Measurements from ENCODE around the gene CKAP2.

Gene CKAP2

DNA sequence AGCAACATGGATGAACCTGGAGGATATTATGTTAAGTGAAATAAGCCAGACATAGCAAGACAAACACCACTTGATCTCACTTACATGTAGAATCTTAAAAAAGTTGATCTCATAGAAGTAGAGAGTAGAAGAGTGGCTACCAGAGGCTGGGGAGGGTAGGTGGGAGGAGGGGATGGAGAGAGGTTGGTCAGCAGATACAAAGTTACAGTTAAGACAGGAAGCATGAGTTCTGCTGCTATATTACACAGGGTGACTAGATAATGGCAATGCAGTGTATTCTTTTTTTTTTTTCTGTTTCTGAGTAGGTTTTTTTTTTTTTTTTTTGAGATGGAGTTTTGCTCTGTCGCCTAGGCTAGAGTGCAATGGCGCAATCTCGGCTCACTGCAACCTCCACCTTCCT lies 34.1 kb upstream of the CKAP2 start:
- peaks cover 49% of the 10 kb centered on the region for H3K36me3 ChIP-seq (ENCODE audit: control insufficient read depth, insufficient read depth, low read length)
- no peaks in the 10 kb centered on the region for H3K27me3 ChIP-seq (ENCODE audit: control insufficient read depth, insufficient read depth, low read length)
- H3K27ac ChIP-seq (ENCODE audit: low read depth, low read length): no peak overlapping the region
- H3K4me3 ChIP-seq (ENCODE audit: low read depth, low read length): no peak overlapping the region
- no peaks in the 10 kb centered on the region for H3K9me3 ChIP-seq (ENCODE audit: control insufficient read depth, insufficient read depth, low read depth, low read length)
- H3K4me1 ChIP-seq (ENCODE audit: control insufficient read depth, insufficient read depth, low read length): no peaks in the 10 kb centered on the region
- no peak overlapping the region for H3K9ac ChIP-seq (ENCODE audit: low read length)

DNA sequence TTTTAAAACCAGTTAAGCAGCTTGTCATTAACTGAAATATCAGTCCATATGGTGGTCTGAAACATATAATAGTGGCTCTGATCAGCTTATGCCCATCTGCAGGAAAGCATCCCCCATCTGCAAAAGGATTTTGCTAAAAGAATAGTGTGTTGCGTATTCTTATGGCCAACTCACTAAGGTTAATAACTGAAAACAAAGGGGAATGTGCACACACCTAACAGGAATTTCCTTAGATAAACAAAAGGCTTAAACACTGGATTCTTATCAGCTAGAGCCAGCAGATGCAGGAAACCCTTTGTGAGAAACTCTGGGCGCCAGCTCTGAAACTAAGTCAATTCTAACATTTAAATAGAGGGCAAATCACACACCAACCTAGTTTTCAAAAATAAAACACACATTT lies 27.0 kb upstream of the CKAP2 start:
- Histone ChIP-seq H3K27me3 (ENCODE audit: control insufficient read depth, insufficient read depth, low read length) (no peaks in the 10 kb centered on the region), H3K36me3 (ENCODE audit: control insufficient read depth, insufficient read depth, low read length) (peaks cover 47% of the 10 kb centered on the region), H3K9me3 (ENCODE audit: control insufficient read depth, insufficient read depth, low read depth, low read length) (no peaks in the 10 kb centered on the region), H3K9ac (ENCODE audit: low read length) (no peak overlapping the region), H3K27ac (ENCODE audit: low read depth, low read length) (no peak overlapping the region), H3K4me1 (ENCODE audit: control insufficient read depth, insufficient read depth, low read length) (no peaks in the 10 kb centered on the region), H3K4me3 (ENCODE audit: low read depth, low read length) (no peak overlapping the region)

DNA sequence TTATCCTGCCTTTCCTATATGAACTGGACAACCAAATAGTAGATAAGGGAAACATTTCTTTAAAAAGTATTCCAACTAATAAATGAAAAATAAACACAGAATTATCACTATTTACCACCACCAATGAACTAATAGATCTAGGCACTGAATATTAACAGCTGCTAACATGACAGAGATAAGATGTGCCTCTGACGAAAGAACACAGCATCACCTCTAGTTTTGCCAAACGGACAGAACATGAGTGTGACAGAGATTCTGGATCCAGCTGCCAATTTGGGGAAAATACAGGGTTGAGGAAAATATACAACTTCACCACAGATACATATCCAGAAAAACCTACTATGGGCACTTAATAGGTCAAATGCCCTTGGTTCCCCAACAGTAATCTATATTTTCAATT lies 22.8 kb upstream of the CKAP2 start:
- Histone ChIP-seq H3K9me3 (ENCODE audit: control insufficient read depth, insufficient read depth, low read depth, low read length) (no peaks in the 10 kb centered on the region), H3K4me1 (ENCODE audit: control insufficient read depth, insufficient read depth, low read length) (no peaks in the 10 kb centered on the region), H3K27ac (ENCODE audit: low read depth, low read length) (no peak overlapping the region), H3K27me3 (ENCODE audit: control insufficient read depth, insufficient read depth, low read length) (no peaks in the 10 kb centered on the region), H3K9ac (ENCODE audit: low read length) (no peak overlapping the region), H3K36me3 (ENCODE audit: control insufficient read depth, insufficient read depth, low read length) (peaks cover 57% of the 10 kb centered on the region), H3K4me3 (ENCODE audit: low read depth, low read length) (no peak overlapping the region)

DNA sequence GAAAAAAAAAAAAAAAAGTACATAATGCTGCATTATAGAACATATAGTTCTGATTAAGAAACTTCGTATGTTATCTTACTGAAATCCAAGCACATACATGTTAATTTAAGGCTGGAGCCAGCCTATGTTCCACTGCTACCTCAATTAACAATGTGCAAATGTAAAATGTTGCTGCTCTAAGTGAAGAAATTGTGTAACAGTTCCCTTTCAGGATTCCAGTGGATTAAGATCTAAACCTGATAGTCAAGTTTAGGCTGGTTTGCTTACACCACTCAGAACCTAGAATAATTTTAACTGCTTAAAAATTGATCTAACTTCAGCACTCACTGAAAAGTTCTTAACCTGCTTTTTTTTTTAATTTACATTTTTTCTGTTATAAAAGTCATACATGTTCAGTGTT lies 9.0 kb upstream of the CKAP2 start:
- Histone ChIP-seq H3K27me3 (ENCODE audit: control insufficient read depth, insufficient read depth, low read length) (no peaks in the 10 kb centered on the region), H3K9me3 (ENCODE audit: control insufficient read depth, insufficient read depth, low read depth, low read length) (no peaks in the 10 kb centered on the region), H3K27ac (ENCODE audit: low read depth, low read length) (no peak overlapping the region), H3K4me1 (ENCODE audit: control insufficient read depth, insufficient read depth, low read length) (no peaks in the 10 kb centered on the region), H3K36me3 (ENCODE audit: control insufficient read depth, insufficient read depth, low read length) (peaks cover 4% of the 10 kb centered on the region; the same call in 1 of the 2 replicates), H3K9ac (ENCODE audit: low read length) (no peak overlapping the region), H3K4me3 (ENCODE audit: low read depth, low read length) (no peak overlapping the region)

DNA sequence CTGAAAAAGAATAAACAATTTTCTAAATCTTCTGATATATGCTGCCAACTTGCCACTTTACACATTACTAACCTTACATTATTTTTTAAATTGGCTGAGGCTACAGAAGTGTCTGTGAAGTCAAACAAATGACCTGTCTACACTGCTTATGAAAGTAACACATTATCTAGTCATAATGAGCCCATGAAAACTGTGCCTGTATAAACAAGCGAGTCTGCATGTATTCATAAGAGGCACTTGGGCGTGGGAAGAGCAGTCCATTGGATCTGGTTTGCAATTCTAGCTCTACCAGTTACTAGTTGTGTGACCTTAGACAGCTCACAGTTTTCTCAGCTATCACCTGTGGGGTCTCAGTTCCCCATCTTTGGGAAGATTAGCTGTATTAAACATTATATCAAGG lies 7.9 kb upstream of the CKAP2 start:
- H3K27me3 ChIP-seq (ENCODE audit: control insufficient read depth, insufficient read depth, low read length): no peaks in the 10 kb centered on the region
- no peak overlapping the region for H3K4me3 ChIP-seq (ENCODE audit: low read depth, low read length)
- no peaks in the 10 kb centered on the region for H3K9me3 ChIP-seq (ENCODE audit: control insufficient read depth, insufficient read depth, low read depth, low read length)
- no peaks in the 10 kb centered on the region for H3K4me1 ChIP-seq (ENCODE audit: control insufficient read depth, insufficient read depth, low read length)
- peaks cover 3% of the 10 kb centered on the region; the same call in 1 of the 2 replicates for H3K36me3 ChIP-seq (ENCODE audit: control insufficient read depth, insufficient read depth, low read length)
- no peak overlapping the region for H3K27ac ChIP-seq (ENCODE audit: low read depth, low read length)
- no peak overlapping the region for H3K9ac ChIP-seq (ENCODE audit: low read length)

DNA sequence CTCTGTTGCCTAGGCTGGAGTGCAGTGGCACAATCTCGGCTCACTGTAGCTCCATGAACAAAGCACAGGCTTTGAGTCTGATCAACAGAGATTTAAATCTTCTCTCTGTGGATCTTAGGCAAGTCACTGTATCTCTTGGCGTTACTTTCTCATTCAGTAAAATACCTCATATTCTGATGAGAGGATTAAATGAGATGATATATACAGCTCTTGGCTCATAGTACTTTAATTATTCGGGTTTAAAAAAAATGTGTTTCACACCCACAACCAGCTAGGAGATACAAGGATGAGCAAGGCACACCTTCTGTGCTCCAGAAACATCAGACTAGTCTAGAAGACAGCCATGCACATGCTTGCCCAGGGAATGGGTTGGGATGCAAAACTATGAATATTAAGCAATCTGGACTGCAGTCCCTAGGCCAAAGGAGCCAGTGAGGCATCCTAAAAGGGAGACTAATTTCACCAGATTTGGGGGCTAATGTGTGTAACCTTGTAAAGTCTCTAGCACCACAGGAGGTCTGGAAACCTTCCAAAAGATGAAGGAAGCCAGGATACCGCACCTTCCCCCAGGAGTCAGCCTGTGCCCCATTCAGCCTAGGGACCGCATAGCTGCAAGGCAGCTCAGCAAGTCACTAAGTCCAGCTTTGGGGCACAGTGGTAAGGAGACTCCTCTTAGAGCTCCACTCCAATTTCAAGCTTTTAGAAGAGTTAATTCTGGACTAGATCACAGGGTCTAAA lies 7.3 kb upstream of the CKAP2 start:
- Histone ChIP-seq H3K27ac (ENCODE audit: low read depth, low read length) (no peak overlapping the region), H3K9ac (ENCODE audit: low read length) (no peak overlapping the region), H3K4me1 (ENCODE audit: control insufficient read depth, insufficient read depth, low read length) (no peaks in the 10 kb centered on the region), H3K27me3 (ENCODE audit: control insufficient read depth, insufficient read depth, low read length) (no peaks in the 10 kb centered on the region), H3K9me3 (ENCODE audit: control insufficient read depth, insufficient read depth, low read depth, low read length) (no peaks in the 10 kb centered on the region), H3K4me3 (ENCODE audit: low read depth, low read length) (no peak overlapping the region), H3K36me3 (ENCODE audit: control insufficient read depth, insufficient read depth, low read length) (peaks cover 3% of the 10 kb centered on the region; the same call in 1 of the 2 replicates)

DNA sequence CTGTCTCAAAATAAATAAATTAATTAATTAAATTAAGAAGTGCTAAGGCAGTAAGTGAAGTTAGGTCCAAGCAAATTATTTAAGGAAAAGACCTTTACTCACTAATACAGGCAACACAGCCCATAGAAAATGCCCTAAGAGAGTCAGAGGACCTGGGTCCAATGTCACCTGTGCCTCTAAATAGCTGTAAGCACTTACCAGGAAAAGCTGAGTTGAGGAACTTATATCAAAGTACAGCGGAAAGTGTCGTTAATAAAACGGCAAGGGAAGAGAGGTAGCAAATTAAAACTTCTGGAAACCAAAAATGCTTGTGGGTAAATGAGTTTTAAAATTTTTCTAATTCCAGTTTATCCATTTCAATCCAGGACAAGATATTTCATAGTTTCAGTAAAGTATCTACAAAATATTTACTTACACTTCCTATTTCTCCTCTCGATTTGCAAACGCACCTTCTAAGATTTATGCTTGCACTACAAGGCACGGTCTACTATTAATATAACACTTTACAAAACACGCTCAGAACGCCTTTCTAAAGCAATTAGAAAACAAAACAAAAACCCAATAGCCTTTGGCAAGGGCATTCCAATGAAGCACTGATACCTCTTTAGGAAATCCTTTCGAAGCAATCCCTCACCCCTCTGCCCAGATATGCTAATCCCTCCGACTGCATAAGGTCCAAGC lies 5.8 kb upstream of the CKAP2 start:
- Histone ChIP-seq H3K9me3 (ENCODE audit: control insufficient read depth, insufficient read depth, low read depth, low read length) (no peaks in the 10 kb centered on the region), H3K36me3 (ENCODE audit: control insufficient read depth, insufficient read depth, low read length) (peaks cover 3% of the 10 kb centered on the region; the same call in 1 of the 2 replicates), H3K27me3 (ENCODE audit: control insufficient read depth, insufficient read depth, low read length) (no peaks in the 10 kb centered on the region), H3K27ac (ENCODE audit: low read depth, low read length) (peak overlapping the region; percentile 82; the same call in 1 of the 2 replicates), H3K9ac (ENCODE audit: low read length) (peak overlapping the region; percentile 99), H3K4me3 (ENCODE audit: low read depth, low read length) (peak overlapping the region; percentile 78), H3K4me1 (ENCODE audit: control insufficient read depth, insufficient read depth, low read length) (peaks cover 3% of the 10 kb centered on the region; the same call in 1 of the 2 replicates)

DNA sequence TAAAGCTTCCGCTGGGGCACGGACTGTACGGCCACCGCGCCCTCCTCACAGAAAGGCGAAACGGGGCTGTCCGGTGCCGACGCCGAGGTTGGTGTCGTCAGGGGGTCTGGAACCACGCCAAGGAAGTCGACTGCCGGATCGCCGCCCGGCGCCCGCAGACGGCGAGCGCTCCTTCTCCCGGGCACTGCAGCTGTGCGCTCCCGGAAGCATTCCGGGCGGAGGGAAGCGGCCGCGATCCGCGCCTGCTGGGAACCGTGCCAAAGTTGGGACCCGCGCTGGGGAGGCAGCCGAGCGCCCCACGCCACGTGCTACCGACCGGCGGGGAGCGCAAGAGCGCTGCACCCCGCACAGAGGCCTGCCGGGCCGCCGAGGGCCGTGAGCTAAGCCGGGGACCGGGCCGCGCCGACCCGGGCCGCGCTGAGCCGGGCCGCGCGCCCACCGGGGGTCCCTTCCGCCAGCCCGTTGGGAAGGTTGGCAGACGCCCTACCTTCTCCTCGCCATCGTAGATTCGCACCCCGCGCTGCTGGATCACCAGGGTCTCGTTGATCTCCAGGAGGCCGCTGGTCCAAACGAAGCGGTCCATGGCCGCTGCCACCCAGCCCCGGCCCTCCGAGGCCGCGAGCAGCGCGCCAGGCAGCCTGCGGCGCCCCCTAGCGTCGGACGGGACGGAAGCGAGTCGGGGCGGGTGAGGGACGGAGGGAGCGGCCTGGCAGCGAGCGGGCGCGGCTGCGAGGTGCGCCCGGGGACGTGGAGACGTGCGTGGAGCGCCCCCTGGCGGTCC lies 5.1 kb upstream of the CKAP2 start, which contains the start of gene VPS36:
Gene VPS36, minus strand, starts transcription at position 623 of the 781 bp plus-strand sequence. Its CDS starts 40 bp downstream, at position 583.
- H3K27me3 ChIP-seq (ENCODE audit: control insufficient read depth, insufficient read depth, low read length): no peaks in the 10 kb centered on the region
- H3K27ac ChIP-seq (ENCODE audit: low read depth, low read length): peak within 1 kb of the TSS; percentile 82
- H3K4me1 ChIP-seq (ENCODE audit: control insufficient read depth, insufficient read depth, low read length): peaks cover 4% of the 10 kb centered on the region; the same call in 1 of the 2 replicates
- no peaks in the 10 kb centered on the region for H3K36me3 ChIP-seq (ENCODE audit: control insufficient read depth, insufficient read depth, low read length)
- H3K9me3 ChIP-seq (ENCODE audit: control insufficient read depth, insufficient read depth, low read depth, low read length): no peaks in the 10 kb centered on the region
- peak within 1 kb of the TSS; percentile 99 for H3K9ac ChIP-seq (ENCODE audit: low read length)
- H3K4me3 ChIP-seq (ENCODE audit: low read depth, low read length): peak within 1 kb of the TSS; percentile 78

DNA sequence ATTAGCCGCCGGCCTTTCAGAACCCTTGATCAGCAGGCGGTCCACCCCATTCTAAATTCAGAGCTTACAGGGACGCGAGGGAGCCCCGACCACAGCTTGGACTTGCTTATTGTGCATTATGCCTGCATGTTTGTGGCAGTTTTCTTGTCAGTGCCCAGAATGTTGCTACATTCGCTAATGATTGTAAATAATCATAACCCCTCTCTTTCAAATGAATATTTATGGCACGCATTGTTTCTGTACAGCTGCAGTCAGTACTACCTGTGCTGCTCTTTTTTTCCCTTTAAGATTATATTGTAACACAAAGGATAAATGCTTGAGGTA lies 4.5 kb upstream of the CKAP2 start:
- Histone ChIP-seq H3K36me3 (ENCODE audit: control insufficient read depth, insufficient read depth, low read length) (no peaks in the 10 kb centered on the region), H3K9ac (ENCODE audit: low read length) (no peak overlapping the region), H3K27me3 (ENCODE audit: control insufficient read depth, insufficient read depth, low read length) (no peaks in the 10 kb centered on the region), H3K27ac (ENCODE audit: low read depth, low read length) (no peak overlapping the region), H3K4me3 (ENCODE audit: low read depth, low read length) (peak overlapping the region; percentile 78), H3K9me3 (ENCODE audit: control insufficient read depth, insufficient read depth, low read depth, low read length) (no peaks in the 10 kb centered on the region), H3K4me1 (ENCODE audit: control insufficient read depth, insufficient read depth, low read length) (peaks cover 4% of the 10 kb centered on the region; the same call in 1 of the 2 replicates)

DNA sequence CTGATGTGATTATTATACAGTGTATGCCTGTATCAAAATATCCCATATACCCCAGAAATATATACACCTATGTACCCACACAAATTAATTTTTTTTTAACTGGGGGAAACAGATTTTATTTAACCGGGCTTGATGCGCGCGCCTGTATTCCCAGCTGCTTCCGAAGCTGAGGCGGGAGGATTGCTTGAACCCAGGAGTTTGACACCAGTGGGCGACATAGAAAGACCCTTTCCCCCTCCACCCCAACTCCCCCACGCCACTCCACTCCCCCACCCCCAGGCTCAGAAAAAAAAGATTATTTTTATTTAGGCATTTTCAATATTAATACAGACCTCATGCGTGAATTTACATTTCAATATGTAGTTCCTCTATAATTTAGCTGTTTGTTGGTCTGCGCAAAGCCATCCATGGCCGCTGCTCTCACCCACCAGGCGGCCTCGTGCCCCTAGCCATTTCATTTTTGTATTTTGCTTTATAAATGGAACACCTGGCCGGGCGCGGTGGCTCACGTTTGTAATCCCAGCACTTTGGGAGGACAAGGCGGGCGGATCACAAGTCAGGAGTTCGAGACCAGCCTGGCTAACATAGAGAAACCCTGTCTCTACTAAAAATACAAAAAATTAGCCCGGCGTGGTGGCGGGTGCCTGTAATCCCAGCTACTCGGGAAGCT lies 4.0 kb upstream of the CKAP2 start:
- no peaks in the 10 kb centered on the region for H3K9me3 ChIP-seq (ENCODE audit: control insufficient read depth, insufficient read depth, low read depth, low read length)
- peaks cover 4% of the 10 kb centered on the region; the same call in 1 of the 2 replicates for H3K4me1 ChIP-seq (ENCODE audit: control insufficient read depth, insufficient read depth, low read length)
- no peak overlapping the region for H3K27ac ChIP-seq (ENCODE audit: low read depth, low read length)
- H3K4me3 ChIP-seq (ENCODE audit: low read depth, low read length): peak overlapping the region; percentile 78; the same call in 1 of the 2 replicates
- H3K36me3 ChIP-seq (ENCODE audit: control insufficient read depth, insufficient read depth, low read length): no peaks in the 10 kb centered on the region
- H3K9ac ChIP-seq (ENCODE audit: low read length): no peak overlapping the region
- no peaks in the 10 kb centered on the region for H3K27me3 ChIP-seq (ENCODE audit: control insufficient read depth, insufficient read depth, low read length)

Data from HUES6 (cell line).